GM12878 (cell line): ENCODE data around the gene WDR18. TPM values are rescaled to one million over a fixed set of nuclear protein-coding genes. Genes with fewer than 3 reads are reported as not detected.

ENCODE experiments used
- BCL11A ChIP-seq: IDR thresholded peaks from 2 replicates; pipeline ENCODE4 v1.6.1; 2011; ENCODE audit warnings: low read depth, low read length
- CEBPB ChIP-seq, 2 experiments: fragments of 150-350 bp in 1 of 2; IDR thresholded peaks; 2 replicates each; pipeline ENCODE4 v1.6.1; 2012 to 2014; ENCODE audit warnings: low read depth in 2 of 2, low read length in 2 of 2, borderline replicate concordance in 1 of 2, inconsistent platforms in 1 of 2
- EP300 ChIP-seq, 2 experiments: fragments of 150-350 bp in 1 of 2; IDR thresholded peaks; 2 replicates each; pipeline ENCODE4 v1.6.1; 2011 to 2012; ENCODE audit warnings: low read depth in 2 of 2, low read length in 2 of 2, borderline replicate concordance in 1 of 2, improper control_type of control experiment in 1 of 2, inconsistent platforms in 1 of 2; ENCODE audit not compliant: control insufficient read depth in 1 of 2
- FOXM1 ChIP-seq: IDR thresholded peaks from 2 replicates; pipeline ENCODE4 v1.6.1; 2012; ENCODE audit warnings: low read depth, mild to moderate bottlenecking, inconsistent platforms, low read length, moderate library complexity
- HDAC6 ChIP-seq: fragments of 200-600 bp; sonication (generic); IDR thresholded peaks from one replicate; pipeline ENCODE4 v1.8.0; 2017; ENCODE audit warnings: antibody characterized with exemption; ENCODE audit not compliant: unreplicated experiment
- HDGF ChIP-seq: fragments of 450-650 bp; IDR thresholded peaks from 2 replicates; pipeline ENCODE4 v1.6.1; 2016; ENCODE audit warnings: antibody characterized with exemption
- IKZF2 ChIP-seq, 2 experiments: fragments of 450-650 bp; IDR thresholded peaks; 2 replicates each; pipeline ENCODE4 v1.6.1; 2017; ENCODE audit warnings: mild to moderate bottlenecking in 2 of 2, moderate library complexity in 2 of 2
- IRF3 ChIP-seq: fragments of 450-650 bp; IDR thresholded peaks from 2 replicates; pipeline ENCODE4 v1.6.1; 2014; ENCODE audit warnings: mild to moderate bottlenecking
- MEF2B ChIP-seq: fragments of 450-650 bp; IDR thresholded peaks from 2 replicates; pipeline ENCODE4 v1.6.1; 2018; ENCODE audit warnings: mild to moderate bottlenecking, moderate library complexity; ENCODE audit not compliant: partially characterized antibody, poor library complexity, severe bottlenecking
- MLLT1 ChIP-seq: fragments of 450-650 bp; IDR thresholded peaks from 2 replicates; pipeline ENCODE4 v1.6.1; 2016; ENCODE audit warnings: mild to moderate bottlenecking
- NFIC ChIP-seq: IDR thresholded peaks from 2 replicates; pipeline ENCODE4 v1.6.1; 2012; ENCODE audit warnings: low read depth, mild to moderate bottlenecking, inconsistent platforms, low read length, moderate library complexity
- NR2F1 ChIP-seq: fragments of 450-650 bp; conservative IDR thresholded peaks from 2 replicates; pipeline ENCODE4 v1.6.1; 2017; ENCODE audit warnings: mild to moderate bottlenecking
- RFX5 ChIP-seq: IDR thresholded peaks from 2 replicates; pipeline ENCODE4 v1.6.1; 2011; ENCODE audit warnings: low read depth, low read length, improper control_type of control experiment
- RUNX3 ChIP-seq: IDR thresholded peaks from 2 replicates; pipeline ENCODE4 v1.6.1; 2012; ENCODE audit warnings: low read length, inconsistent platforms
- SRF ChIP-seq, 2 experiments: IDR thresholded peaks; 2 replicates each; pipeline ENCODE4 v1.6.1; 2011; ENCODE audit warnings: low read depth in 2 of 2, low read length in 2 of 2, mild to moderate bottlenecking in 1 of 2, moderate library complexity in 1 of 2
- SUPT20H ChIP-seq: IDR thresholded peaks from 2 replicates; pipeline ENCODE4 v1.6.1; 2011; ENCODE audit warnings: low read depth, mild to moderate bottlenecking, low read length, moderate library complexity, borderline replicate concordance; ENCODE audit not compliant: control insufficient read depth
- polyA plus RNA-seq, 11 experiments: library from polyadenylated mRNA; depleted of rRNA in 4 of 11; unstranded in 6 of 11; stranded (reverse) in 5 of 11; fragments of >200 nt; fragmentation: Nextera tagmentation in 4 of 11; fragmentation: Illumina TruSeq in 1 of 11; extraction: Ambion mirVana in 4 of 11; extraction: Trizol in 1 of 11; gene quantifications; 1 replicate in 1 of 11; 2 replicates in 10 of 11; pipeline versions ENCODE4 v1.2.1 to v1.2.3, GENCODE V29; 2011 to 2016; ENCODE audit warnings: inconsistent platforms in 2 of 11, missing spikeins in 2 of 11, low read depth in 1 of 11
- total RNA-seq, 4 experiments: library from RNA; depleted of rRNA in 3 of 4; stranded (reverse); fragments of >200 nt in 3 of 4; fragmentation: Illumina TruSeq in 1 of 4; extraction: Trizol in 1 of 4; gene quantifications; 2 replicates each; pipeline versions ENCODE4 v1.2.1 to v1.2.3, GENCODE V29; 2013 to 2021
- TF ChIP-seq, protein P1 (sequence below): fragments of 450-650 bp; IDR thresholded peaks from 2 replicates; pipeline ENCODE4 v1.6.1; 2017; ENCODE audit warnings: antibody characterized with exemption, mild to moderate bottlenecking, moderate library complexity
- TF ChIP-seq, protein P2 (sequence below): fragments of 450-650 bp; IDR thresholded peaks from 2 replicates; pipeline ENCODE4 v1.6.1; 2017; ENCODE audit warnings: mild to moderate bottlenecking, low read depth, inconsistent platforms; ENCODE audit not compliant: poor library complexity, severe bottlenecking
- TF ChIP-seq, protein P3 (sequence below), 3 experiments: IDR thresholded peaks in 2 of 3; conservative IDR thresholded peaks in 1 of 3; 2 replicates each; pipeline ENCODE4 v1.5.1; 2011; ENCODE audit warnings: low read depth in 3 of 3, low read length in 3 of 3, mild to moderate bottlenecking in 3 of 3, control low read depth in 2 of 3, moderate library complexity in 2 of 3, inconsistent platforms in 1 of 3, mixed read lengths in 1 of 3; ENCODE audit not compliant: control insufficient read depth in 2 of 3, insufficient read depth in 1 of 3; ENCODE audit errors: extremely low read depth in 1 of 3

The WDR18 gene
- total and polyA plus RNA-seq, 10 of the 15 experiments (the other 5 are each of a cell fraction or from before 2014, with no cell fraction given) = 3.0 to 206 (median 62.3) TPM

- TF ChIP-seq MLLT1 = no peak
- no peak for TF ChIP-seq IKZF2 (IDR thresholded peaks at IDR 0.05)
- peak; percentile 77 for TF ChIP-seq NR2F1
- no peak for TF ChIP-seq SRF (IDR thresholded peaks at IDR 0.05; ENCODE audit: low read depth in 2 of 2, low read length in 2 of 2)
- TF ChIP-seq HDAC6 = no peak
- TF ChIP-seq, protein P1, sequence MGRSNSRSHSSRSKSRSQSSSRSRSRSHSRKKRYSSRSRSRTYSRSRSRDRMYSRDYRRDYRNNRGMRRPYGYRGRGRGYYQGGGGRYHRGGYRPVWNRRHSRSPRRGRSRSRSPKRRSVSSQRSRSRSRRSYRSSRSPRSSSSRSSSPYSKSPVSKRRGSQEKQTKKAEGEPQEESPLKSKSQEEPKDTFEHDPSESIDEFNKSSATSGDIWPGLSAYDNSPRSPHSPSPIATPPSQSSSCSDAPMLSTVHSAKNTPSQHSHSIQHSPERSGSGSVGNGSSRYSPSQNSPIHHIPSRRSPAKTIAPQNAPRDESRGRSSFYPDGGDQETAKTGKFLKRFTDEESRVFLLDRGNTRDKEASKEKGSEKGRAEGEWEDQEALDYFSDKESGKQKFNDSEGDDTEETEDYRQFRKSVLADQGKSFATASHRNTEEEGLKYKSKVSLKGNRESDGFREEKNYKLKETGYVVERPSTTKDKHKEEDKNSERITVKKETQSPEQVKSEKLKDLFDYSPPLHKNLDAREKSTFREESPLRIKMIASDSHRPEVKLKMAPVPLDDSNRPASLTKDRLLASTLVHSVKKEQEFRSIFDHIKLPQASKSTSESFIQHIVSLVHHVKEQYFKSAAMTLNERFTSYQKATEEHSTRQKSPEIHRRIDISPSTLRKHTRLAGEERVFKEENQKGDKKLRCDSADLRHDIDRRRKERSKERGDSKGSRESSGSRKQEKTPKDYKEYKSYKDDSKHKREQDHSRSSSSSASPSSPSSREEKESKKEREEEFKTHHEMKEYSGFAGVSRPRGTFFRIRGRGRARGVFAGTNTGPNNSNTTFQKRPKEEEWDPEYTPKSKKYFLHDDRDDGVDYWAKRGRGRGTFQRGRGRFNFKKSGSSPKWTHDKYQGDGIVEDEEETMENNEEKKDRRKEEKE = no peak
- TF ChIP-seq, protein P2, sequence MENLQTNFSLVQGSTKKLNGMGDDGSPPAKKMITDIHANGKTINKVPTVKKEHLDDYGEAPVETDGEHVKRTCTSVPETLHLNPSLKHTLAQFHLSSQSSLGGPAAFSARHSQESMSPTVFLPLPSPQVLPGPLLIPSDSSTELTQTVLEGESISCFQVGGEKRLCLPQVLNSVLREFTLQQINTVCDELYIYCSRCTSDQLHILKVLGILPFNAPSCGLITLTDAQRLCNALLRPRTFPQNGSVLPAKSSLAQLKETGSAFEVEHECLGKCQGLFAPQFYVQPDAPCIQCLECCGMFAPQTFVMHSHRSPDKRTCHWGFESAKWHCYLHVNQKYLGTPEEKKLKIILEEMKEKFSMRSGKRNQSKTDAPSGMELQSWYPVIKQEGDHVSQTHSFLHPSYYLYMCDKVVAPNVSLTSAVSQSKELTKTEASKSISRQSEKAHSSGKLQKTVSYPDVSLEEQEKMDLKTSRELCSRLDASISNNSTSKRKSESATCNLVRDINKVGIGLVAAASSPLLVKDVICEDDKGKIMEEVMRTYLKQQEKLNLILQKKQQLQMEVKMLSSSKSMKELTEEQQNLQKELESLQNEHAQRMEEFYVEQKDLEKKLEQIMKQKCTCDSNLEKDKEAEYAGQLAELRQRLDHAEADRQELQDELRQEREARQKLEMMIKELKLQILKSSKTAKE = peak; percentile 52
- TF ChIP-seq IRF3 = peak; percentile 91
- no peak for TF ChIP-seq FOXM1
- TF ChIP-seq RUNX3 = peak; percentile 43; the same call in 1 of the 2 replicates
- no peak for TF ChIP-seq NFIC
- 0 out of 2 replicates have a peak, but pooled peaks have one; percentile 30 for TF ChIP-seq RFX5
- no peak for TF ChIP-seq EP300 (IDR thresholded peaks at IDR 0.05; ENCODE audit: borderline replicate concordance in 1 of 2, control insufficient read depth in 1 of 2, low read depth in 2 of 2, low read length in 2 of 2)
- TF ChIP-seq CEBPB (IDR thresholded peaks at IDR 0.05; ENCODE audit: borderline replicate concordance in 1 of 2, low read depth in 2 of 2, low read length in 2 of 2) = no peak
- TF ChIP-seq SUPT20H = no peak
- no peak for TF ChIP-seq HDGF
- no peak for TF ChIP-seq BCL11A
- peak; percentile 97 for TF ChIP-seq MEF2B
- TF ChIP-seq, protein P3, sequence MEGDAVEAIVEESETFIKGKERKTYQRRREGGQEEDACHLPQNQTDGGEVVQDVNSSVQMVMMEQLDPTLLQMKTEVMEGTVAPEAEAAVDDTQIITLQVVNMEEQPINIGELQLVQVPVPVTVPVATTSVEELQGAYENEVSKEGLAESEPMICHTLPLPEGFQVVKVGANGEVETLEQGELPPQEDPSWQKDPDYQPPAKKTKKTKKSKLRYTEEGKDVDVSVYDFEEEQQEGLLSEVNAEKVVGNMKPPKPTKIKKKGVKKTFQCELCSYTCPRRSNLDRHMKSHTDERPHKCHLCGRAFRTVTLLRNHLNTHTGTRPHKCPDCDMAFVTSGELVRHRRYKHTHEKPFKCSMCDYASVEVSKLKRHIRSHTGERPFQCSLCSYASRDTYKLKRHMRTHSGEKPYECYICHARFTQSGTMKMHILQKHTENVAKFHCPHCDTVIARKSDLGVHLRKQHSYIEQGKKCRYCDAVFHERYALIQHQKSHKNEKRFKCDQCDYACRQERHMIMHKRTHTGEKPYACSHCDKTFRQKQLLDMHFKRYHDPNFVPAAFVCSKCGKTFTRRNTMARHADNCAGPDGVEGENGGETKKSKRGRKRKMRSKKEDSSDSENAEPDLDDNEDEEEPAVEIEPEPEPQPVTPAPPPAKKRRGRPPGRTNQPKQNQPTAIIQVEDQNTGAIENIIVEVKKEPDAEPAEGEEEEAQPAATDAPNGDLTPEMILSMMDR (IDR thresholded peaks at IDR 0.05 in 2 of 3, conservative IDR thresholded peaks at IDR 0.05 in 1 of 3; ENCODE audit: control insufficient read depth in 2 of 3, extremely low read depth in 1 of 3, insufficient read depth in 1 of 3, low read depth in 3 of 3, low read length in 3 of 3) = no peak
Observed at GRCh38 chr19:1040476-1041271, 56.5 kb downstream of the WDR18 start (continued).
